GM21360 (cell line): ENCODE results near the gene CD79B.
A peak's percentile ranks its signal among the peaks of the same experiment; 100 is the strongest.
"Not testable (repeated sequence)": the region's sequence is repeated elsewhere in the genome, so short reads cannot be mapped to it uniquely, and the experiment has no call there.

Experiments
- ATAC-seq: cut with Tn5 transposase; IDR thresholded peaks from one replicate; pipeline ENCODE4 v1.9.1; 2021; ENCODE audit warnings: mild to moderate bottlenecking, moderate library complexity; ENCODE audit not compliant: unreplicated experiment

Gene CD79B

GRCh38 chr17:63934183-63935112, 2.3 kb upstream of the CD79B start:
- ATAC-seq: no peak

DNA sequence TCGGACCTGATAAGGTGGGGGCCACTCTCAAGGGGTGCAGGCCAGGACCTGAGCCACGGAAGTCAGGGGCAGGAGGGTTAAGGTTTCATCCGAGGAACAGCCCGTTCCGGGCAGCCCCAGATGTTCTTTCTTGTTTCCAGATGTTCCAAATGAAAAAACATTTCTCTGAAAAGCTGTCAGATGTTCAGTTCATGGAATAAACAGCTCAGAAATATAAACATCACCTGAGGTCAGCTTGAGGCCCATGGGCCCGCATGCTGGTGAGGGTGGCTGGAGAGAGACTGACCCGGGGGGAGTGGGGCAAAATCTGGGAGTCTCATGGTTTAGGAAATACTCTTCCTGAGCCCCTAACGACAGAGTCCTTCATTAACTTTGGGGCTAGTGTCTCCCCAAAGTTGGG, 1.5 kb upstream of the CD79B start:
- no peak for ATAC-seq

- ATAC-seq: no peak
Observed at GRCh38 chr17:63932721-63933120, 590 bp upstream of the CD79B start.

DNA sequence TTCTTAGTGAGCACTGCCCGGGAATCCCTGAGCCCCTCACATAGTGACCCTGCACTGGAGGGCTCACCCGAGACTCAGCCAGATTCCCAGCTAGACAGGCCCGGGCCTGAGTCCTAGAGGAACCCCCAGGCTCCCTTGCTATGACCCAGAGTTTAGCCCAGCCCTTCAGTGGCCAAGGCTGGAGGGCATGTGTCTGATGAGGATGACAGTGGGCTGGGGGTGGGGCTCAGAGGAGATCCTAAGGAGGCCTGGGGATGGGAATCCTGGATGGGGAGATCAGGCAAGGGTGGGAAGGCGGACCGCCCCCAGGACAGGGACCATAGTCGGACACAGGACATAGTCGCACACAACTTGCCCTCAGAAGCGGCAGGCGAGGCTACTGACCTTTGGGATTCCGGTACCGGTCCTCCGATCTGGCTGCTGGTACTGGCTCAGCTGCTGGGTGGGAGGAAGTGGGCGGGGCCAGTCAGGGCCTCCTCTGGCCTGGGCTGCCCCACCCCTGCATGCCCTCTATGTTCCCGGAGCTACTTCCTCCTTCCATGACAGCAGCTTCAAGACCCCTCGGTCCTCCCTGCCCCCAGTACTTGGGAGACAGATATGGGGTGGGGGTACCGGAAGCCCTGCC, 1.1 kb downstream of the CD79B start:
- no peak for ATAC-seq

- no peak for ATAC-seq
Observed at GRCh38 chr17:63929860-63930766, 2.0 kb downstream of the CD79B start.

DNA sequence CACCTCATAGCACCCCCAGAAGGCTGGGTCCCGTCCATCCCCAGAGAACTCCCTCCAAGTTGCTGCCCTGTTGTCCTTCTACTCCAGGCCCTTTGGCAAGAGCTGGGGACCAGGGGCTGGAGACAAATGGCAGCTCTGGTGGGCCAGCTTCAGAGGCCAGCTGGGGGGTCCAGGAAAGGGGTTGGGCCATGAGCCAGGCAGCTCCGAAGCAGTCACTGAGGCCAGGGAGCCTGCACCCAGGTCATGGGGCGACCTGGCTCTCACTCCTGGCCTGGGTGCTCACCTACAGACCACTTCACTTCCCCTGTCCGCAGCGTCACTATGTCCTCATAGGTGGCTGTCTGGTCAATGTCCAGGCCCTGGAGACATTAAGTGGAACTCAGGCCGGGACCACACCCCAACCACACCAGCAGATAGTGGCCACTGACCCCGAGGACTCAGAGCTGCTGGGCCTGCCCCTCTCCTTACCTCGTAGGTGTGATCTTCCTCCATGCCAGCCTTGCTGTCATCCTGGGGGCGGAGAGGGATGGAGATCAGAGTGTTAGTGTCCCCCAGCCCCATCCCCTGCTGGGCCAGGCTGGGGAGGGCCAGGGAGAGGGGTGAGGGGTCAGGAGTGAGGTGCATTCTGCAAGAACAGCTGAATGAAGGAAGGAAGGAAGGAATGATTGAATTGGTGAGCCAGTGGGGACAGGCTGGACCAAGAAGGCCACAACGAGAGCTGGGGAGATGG, 3.0 kb downstream of the CD79B start:
- no peak for ATAC-seq

- ATAC-seq: no peak
Observed at GRCh38 chr17:63928172-63928666, 3.9 kb downstream of the CD79B start.

DNA sequence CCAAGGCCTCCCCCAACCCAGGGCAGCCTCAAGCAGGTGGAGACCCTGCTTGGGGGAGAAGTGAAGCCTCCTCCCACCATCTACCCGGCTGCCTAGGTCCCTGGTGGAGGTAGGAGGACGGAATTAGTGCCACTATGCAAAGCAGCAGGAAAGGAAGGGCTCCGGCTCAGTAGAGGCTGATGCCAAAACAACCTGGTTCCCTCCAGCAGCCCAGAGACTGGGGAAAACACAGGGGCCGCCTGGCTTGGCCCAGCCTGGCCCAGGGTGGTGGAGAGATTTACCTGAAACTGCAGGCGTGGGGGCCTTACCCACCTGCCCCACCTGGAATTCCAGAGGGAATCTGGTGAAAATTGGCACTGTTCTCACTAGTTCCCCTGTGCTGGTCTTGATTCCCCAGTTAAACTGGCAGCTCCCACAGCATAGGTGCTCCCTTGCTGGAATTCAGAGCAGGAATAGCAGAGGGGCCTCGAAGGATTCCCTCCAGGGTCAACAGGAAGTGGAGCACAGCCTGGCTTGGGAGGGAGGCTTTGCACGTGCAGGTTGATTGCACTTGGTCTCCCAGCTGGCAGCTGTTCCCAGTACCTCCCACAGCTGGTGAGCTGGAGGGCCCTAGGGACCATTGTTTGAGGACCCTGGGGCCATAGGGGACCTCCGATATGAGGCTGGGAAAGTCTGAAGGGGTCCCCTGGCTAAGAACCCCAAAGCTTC, 4.5 kb downstream of the CD79B start:
- no peak for ATAC-seq

GRCh38 chr17:63926164-63926563, 6.0 kb downstream of the CD79B start:
- no peak for ATAC-seq

- ATAC-seq: no peak
Observed at GRCh38 chr17:63925615-63926014, 6.5 kb downstream of the CD79B start.

DNA sequence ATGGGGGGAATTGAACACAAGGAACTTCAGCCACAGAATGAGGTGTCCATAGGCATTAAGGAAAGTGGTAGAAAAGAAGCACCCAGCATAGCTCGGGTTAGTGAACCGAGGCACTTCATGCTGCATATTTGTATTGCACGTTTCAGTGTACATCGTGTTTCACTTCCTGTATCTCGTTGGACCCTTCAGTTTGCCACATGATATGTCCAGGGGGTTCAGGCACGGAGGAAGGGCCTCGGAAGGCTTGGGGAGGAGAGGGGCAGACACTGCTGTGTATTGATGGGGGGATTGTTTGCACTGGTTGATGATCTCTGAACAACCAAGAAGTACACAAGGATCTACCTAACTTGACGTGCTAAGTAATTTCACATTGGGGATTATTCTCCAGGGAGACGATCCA, 9.7 kb downstream of the CD79B start:
- not testable (repeated sequence) for ATAC-seq

- ATAC-seq: not testable (repeated sequence)
Observed at GRCh38 chr17:63920779-63921178, 11.4 kb downstream of the CD79B start.

- not testable (repeated sequence) for ATAC-seq
Observed at GRCh38 chr17:63920050-63920449, 12.1 kb downstream of the CD79B start.

DNA sequence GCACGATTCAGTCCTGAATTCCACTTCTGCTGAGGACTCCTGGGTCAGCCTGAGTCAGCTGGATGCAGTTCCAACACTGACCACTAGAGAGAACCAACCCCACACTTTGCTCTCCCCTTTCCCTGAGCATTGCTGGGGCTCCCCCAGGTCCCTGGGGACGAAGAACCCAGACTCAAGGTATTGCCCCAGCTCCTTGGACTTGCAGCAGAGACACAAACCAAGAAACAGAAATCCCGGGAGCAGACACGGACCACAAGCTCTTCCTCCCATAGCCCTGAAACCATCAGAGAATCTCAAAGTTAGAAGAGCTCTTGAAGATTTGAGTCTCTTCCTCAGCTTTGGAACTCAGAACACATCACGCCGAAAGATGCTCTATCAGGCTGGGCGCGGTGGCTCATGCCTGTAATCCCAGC, 12.8 kb downstream of the CD79B start:
- ATAC-seq: peak; percentile 68

DNA sequence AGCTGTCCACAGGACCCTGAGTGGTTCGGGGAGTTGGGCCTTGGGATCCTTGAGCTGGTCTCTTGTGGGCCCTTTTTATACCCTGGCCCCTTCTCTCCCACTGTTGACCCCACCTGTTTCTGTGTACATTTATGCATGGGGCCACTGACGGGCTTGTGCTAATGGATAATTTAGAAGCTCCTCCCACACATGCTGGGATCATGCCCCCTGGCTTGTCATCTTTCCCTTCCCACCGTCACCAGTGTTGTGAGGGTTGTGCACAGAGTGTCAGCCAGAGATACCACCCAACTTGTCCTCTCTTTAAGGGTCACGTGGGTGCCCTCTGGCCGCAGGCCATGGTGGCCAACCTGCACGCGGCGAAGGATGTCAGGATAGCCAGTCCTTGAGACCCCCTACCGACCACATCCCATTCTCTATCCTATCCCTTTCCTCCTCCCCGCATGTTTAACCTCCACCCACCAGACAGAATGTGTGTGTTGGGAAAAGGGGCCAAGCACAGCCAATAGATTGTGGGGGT, 13.3 kb downstream of the CD79B start, which contains the start of gene GH1:
Gene GH1, minus strand, starts transcription at position 51 of the 517 bp plus-strand sequence. CDS start 63 bp downstream, outside the sequence.
- ATAC-seq: not testable (repeated sequence)

GRCh38 chr17:63918305-63918704, 13.8 kb downstream of the CD79B start:
- no peak for ATAC-seq

DNA sequence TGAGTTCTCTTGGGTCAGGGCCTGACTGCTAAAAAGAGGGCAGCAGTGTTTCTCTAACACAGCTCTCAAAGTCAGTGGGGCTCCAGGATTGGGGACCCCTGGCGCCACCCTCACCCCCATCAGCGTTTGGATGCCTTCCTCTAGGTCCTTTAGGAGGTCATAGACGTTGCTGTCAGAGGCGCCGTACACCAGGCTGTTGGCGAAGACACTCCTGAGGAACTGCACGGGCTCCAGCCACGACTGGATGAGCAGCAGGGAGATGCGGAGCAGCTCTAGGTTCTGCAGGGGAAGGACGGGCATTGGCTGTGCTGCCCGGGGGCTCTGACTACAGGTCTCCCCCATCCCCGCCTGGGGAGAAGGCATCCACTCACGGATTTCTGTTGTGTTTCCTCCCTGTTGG, 14.5 kb downstream of the CD79B start:
- ATAC-seq: no peak

DNA sequence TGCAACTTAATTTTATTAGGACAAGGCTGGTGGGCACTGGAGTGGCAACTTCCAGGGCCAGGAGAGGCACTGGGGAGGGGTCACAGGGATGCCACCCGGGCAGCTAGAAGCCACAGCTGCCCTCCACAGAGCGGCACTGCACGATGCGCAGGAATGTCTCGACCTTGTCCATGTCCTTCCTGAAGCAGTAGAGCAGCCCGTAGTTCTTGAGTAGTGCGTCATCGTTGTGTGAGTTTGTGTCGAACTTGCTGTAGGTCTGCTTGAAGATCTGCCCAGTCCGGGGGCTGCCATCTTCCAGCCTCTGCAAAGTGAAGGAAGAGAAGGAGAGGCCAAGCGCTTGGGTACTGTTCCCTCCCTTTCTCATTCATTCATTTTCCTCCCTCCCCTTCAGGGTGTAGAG, 14.9 kb downstream of the CD79B start:
- ATAC-seq: not testable (repeated sequence)

GRCh38 chr17:63916566-63917185, 15.5 kb downstream of the CD79B start:
- ATAC-seq: no peak
